ENCODE measurements around the gene GLOD4.
"Not testable (repeated sequence)": the region's sequence is repeated elsewhere in the genome, so short reads cannot be mapped to it uniquely, and the experiment has no call there.

GLOD4 gene

DNA sequence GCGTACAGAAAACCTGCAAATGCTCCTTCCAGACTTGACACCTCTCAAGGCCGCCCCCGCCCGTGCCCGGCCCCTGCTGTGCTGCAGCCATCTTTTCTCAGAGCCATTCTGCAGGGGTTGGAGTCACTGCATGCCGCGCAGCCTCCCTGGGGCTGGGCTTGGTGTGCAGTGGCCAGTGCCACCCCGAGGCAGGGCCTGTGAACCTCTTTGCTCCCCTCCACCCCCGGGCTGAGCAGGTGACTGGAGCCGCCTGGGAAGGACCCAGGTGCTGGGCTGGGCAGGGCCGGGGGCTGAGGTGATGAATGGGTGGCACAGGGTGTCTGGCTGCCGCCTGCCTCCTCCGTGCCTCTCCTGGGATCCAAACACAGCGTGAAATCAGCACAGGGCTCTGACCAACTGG is 20.4 kb upstream of the GLOD4 start:
- DNase-seq: no peak

DNA sequence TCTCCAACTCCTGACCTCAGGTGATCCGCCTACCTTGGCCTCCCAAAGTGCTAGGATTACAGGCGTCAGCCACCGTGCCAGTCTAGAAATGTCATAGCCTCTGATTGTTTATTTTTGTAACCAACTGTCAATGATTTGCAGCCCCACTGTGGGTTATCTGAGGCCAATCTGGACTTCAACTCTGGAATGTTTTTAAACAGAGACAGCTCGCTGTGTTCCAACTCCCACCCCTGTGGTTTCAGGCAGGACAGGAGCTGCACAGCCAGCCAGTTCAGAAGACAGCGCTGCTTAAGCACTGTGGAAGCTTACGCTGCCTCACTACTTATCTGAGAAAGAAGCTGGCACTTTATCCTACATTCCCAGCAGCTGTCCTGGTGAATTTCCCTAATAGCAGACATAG is 19.6 kb upstream of the GLOD4 start:
- no peak for DNase-seq

DNA sequence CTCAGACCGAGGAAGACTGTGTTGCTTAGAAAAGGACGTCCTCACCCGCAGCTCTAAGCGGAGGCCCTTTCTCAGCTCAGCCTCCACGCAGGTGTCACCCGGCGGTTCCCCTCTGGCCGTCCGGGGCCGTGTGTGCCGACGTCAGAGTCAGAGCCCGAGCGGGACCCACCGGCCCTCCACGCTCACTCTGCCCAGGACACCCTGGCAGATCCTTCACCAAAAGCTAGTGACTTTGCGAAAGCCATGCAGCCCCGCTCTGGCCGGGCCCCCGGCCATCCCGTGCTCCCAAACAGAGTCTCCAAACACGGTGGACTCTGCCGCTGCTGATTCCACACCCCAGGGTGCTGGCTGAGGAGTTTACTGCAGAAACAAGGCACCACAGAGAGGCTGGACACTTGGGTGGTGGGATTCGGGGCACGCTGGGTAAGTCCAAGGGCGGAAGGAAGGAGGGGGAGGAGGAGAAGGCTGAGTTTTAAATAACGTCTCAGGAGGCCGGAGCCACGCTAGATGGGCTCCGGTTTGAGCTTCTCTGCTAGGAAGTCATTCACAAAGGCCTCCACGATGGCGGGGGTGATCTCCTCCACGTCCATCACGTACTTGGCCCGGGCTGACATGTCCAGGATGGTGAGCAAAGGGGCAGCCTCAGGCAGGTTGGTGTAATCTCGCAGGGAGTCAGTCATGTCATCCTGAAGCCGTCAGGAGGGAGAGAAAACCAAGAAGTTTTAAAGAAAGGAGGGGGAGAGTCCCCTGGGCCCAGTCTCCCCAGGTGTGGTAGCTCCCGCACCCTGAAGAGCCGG is 18.6 kb upstream of the GLOD4 start:
- no peak for DNase-seq

DNA sequence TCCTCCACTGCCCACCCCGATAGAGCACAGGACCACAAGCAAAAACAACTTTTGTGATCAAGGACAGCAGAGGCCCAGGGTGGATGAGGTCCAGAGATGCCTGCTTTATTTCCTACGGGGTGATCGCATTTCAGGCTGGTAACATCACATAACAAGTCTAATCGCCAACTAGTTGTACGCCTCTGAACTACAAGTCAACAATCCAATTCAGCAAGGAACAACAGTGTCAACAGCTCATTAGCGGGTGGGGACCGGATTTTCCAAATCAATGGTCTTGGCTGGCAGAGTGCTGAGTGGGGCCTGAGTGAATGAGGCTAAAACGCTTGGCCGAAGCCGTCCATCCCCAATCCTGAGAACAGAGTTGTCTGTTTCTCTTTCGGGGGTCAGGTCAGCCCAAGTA is 17.2 kb upstream of the GLOD4 start:
- no peak for DNase-seq

DNA sequence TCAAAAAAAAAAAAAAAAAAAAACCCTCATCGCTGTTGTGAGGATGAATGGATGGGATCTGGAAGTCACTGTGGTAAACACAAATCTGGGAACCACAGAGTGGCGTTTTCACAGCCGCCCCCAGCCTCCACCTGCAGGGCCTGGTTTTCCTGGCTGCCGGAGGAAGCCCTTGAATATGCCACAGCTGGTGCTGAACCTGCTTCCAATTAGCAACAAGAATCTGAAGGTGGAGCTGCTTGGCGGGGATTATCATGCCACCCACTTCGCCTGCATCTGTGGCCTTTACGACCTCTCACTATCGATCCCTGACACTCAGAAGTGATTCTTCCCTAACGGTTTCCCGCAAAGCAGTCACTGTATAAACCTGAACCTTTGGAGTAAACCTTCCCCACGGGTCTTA is 16.2 kb upstream of the GLOD4 start:
- DNase-seq: peak; percentile 18

DNA sequence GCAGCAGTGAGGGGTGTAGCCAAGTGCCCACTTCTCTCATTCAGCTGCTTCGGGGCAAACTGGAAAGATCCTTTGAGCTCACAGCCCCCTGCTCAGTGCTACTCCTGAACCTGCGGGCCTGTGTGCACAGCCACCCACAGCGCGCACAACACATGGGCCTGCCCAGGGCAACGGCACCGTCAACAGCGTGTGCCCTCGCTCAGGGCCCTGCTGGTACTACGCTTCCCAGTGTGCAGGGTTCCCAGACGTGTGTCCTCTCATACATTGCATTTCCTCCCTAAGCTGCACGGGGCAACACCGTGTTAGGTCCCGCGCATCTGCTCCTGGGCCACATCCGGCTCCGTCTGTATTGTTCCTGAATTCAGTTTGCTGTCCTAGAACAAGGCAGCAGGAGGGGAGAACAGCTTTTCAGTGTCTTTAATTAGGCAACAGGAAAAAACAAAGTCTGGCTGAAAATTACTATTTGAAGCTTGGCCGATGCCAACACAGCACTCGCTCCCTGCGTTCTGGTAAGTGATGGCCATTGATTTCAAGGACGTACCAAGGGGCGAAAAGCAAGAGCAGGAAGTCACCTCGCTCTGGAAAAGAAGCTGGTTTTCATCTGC is 15.3 kb upstream of the GLOD4 start:
- no peak for DNase-seq

DNA sequence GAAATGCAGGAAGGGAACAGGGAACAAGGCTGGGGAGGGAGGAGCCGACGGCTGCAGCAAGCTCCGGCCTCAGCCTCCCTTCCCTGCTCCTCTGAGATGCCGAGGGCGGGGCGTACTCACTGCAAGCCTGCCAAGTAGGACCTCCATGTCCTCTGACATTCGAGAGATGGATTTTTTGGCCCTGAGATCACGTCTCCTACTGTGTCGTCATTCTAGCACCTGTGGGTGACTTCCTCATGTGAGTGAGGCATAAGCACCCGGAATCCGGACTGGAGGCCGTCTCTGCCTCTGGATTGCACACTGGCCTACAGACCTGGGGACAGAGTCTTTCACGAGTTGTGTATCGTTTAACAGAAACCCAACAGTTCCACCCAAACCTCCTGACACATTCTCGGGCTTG is 14.5 kb upstream of the GLOD4 start:
- no peak for DNase-seq

DNA sequence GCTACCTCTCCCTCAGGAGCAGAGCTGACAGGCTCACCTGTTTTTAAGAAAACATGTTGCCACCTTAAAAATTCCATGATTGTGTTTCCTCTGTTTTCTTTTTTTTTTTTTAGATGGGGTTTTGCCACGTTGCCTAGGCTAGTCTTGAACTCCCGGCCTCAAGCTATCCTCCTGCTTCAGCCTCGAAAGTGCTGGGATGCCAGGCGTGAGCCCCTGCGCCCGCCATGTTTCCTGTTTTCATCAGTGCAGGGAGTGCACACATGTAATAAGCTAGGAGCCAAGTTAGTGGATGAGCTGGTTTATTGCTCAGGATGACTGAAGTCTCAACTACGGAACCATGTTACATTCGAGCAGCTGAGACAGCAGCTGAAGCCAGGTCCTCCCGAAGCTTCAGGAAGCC is 13.6 kb upstream of the GLOD4 start:
- DNase-seq: no peak

DNA sequence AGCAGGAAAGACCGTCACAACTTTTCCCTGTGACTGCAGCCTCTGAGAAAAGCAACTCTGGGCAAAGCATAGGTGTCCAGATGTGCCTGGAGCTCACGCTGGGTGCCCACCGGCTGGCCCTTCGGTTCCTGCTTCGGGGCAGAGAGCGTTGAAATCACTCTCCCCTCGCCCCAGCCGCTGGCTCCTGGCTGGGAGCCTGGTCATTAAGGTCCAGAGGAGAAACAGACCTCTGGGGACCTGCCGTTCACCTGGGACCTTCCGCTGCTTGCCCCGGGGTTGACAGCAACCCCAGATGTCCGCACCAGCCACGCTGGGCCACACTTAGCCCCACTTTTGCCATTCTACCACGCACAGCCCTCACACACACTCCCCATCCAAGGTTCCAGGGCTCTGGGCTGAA is 13.2 kb upstream of the GLOD4 start:
- DNase-seq: no peak

DNA sequence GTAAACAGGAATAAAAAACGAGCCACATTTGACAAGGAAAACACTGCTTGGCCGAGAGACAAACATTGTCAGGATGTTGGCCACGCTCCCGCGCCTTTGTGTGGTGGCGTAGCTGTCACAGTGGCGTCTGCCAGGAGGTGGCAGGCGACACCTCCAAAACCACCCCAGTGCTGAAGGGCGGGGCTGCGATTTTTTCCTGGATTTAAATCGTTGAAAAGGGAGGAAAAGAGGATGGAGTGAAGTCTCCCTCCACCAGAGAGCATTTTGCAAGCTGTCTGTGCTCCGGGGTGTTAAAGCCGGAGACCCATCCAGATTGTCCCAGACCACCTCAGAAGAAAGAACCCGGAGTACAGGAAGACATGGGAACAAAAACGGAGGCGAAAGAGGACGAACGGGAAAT is 12.8 kb upstream of the GLOD4 start:
- DNase-seq: no peak

DNA sequence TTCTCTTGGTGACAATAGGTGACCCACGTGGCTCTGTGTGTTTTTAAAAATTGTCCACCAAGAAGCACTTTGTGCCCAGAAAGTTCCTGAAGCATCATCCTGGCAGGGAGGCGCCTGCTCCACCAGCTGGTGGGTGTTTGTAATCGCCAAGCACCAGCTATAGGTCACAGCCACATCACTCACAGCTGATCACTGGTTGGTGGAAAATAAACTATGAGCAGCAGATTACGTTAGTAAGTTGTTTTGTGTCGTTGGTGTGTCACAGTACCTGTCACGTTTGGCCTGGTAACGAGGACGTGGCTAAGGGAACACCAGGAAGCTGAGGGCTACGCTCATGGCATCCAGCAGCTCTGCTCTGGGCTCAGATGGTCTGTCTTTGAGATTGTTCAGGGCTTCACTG is 10.2 kb upstream of the GLOD4 start:
- DNase-seq: no peak

DNA sequence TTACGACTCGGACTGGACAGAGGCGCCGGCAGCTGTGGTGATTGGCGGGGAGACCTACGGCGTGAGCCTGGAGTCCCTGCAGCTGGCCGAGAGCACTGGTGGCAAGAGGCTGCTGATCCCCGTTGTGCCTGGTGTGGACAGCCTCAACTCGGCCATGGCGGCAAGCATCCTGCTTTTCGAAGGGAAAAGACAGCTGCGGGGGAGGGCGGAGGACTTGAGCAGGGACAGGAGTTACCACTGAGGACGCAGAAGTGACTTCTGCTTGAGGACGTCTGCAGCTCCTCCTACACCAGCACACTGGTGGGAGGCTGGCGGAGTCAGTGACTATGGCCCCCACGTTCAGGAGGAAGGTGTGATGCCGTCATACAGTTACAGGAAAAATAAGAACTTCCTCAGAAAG is 9.7 kb upstream of the GLOD4 start:
- DNase-seq: no peak

DNA sequence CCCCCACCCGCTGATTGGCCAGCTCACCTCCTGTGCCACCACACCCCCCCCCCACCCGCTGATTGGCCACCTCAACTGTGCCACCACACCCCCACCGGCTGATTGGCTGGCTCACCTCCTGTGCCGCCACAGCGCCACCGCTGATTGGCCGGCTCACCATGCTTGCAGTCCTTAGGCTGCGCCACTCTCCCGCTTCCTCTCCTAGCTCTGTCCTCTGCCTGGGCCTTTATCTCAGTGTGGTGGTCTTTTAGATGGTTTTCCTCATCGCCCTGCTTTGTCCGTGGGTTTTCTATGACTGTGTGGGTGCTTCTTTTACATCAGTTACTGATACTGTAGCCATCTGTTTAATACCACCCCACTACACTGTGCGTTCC is 8.8 kb upstream of the GLOD4 start:
- DNase-seq: not testable (repeated sequence)

DNA sequence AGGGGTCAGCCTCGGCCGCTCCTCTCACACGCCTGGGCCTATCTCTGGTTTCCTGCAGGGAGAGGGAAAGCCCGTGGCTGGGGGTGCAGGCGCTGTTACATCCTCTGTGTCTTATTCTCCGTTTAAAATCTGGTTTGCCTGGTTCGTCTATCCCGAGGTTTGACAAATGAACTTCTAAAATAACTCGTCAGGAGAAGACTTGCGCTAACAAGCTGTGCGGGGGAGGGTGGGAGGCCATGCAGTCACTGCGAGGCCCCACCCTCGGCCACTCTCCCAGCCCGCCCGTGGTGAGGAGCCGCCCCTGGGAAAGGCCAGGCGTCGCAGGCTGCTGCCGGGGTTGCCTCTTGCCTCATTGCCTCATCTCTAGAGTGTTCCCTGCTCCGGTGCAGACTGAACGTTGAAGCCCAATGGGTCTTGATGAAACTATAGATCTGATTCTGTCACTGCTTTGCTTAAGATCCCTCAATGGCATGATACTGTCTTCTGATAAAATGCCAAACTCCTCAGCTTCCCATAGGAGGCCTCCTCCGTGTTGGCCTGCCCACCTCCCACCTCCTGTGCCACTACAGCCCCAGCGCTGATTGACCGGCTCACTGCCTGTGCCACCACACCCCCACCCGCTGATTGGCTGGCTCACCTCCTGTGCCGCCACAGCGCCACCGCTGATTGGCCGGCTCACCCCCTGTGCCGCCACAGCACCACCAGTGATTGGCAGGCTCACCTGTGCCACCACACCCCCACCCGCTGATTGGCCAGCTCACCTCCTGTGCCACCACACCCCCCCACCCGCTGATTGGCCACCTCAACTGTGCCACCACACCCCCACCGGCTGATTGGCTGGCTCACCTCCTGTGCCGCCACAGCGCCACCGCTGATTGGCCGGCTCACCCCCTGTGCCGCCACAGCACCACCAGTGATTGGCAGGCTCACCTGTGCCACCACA is 8.1 kb upstream of the GLOD4 start:
- not testable (repeated sequence) for DNase-seq

DNA sequence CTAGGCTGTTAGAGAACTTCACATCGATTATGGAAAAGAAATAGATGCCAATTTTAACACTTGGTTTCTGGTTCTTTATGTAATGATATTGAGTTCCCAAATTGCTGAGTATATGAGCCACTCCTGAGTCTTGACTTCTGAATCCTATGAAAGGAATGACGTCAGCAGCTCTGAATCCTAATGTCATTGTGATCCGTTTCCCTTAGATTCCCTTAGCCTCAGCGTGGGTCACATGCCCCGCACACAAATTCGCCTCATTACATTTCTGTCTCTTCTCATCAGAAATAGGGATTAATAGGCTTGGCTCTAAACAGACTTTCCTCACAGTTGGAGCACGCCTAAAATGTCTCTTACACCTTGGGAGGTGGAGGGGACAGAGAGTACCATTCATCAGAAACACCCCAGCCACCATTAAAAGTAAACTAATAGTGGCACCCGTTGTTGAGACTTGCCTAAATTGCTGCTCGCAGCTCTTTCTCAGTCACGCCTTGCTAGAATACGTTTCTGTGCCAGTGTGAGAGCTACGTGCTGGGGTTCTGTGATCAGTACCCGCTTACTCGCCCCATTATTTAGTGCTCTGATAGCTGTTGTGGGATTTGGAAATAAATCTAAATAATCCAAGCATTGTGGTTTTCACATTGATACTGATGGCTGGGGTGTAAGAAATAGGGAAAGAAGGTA is 7.2 kb upstream of the GLOD4 start:
- DNase-seq: no peak

DNA sequence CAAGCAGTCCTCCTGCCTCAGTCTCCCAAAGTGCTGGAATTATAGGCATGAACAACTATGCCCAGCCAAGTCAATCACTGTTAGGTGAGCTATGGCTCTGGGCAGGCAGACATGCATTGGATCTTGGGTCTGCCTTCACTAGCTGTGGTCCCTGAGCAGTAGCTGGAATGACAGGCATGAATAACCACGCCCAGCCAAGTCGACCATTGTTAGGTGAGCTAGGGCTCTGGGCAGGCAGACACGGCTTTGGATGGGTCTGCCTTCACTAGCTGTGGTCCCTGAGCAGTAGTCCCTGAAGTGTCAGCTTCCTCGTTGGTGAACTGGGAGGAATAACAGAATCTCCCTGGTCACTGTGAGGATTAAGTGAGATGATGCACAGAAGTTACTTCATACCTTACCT is 6.5 kb upstream of the GLOD4 start:
- no peak for DNase-seq

DNA sequence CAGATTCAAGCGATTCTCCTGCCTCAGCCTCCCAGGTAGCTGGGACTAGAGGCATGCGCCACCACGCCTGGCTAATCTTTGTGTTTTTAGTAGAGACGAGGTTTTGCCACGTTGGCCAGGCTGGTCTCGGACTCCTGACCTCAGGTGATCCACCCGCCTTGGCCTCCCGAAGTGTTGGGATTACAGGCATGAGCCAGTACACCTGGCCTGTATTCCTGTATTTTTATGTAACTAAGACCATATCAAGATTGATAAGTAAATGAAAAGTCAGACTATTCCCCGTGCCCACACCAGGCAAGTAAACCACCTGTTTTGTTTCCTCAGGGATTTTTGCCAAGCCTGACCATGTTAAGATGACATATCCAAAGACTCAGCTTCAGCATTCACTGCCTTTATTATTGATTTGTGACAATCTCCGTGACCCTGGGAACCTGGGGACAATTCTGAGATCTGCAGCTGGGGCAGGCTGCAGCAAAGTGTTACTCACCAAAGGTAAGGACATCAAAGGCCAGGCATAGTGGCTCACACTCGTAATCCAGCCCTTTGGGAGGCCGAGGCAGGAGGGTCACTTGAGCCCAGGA is 5.7 kb upstream of the GLOD4 start:
- DNase-seq: no peak

DNA sequence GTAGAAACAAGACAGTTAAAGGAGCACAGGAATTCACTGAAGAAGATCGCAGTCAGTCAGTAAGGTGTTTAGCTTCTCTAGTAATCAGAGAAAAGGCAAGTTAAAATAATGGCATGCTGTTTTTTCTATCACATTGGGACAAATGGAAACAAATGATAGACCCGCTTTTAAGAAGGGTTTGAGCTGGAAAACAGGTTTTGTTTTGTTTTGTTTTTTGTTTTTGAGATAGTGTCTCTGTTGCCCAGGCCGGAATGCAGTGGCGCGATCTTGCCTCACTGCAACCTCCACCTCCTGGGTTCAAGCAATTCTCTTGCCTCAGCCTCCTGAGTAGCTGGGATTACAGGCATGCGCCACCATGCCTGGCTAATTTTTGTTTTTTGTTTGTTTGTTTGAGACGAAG is 3.8 kb upstream of the GLOD4 start:
- DNase-seq: not testable (repeated sequence)

DNA sequence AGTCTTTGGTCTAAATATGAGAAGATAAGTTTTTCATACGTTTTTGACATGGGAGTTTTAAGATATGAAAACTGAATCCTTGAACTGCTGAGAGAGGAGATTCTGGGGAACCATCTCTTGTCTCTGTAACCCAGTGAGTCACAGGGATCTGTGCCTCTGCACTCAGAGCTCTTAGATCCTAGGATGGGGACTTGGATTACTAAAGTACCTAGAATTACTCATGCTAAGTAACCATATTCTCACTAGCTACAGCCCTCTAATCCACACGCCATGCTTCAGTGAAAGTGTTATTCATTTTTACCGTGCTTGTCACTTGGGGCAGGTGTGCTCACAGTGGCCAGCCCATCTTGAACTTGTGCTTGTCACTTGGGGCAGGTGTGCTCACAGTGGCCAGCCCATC is 2.1 kb upstream of the GLOD4 start:
- DNase-seq: no peak

DNA sequence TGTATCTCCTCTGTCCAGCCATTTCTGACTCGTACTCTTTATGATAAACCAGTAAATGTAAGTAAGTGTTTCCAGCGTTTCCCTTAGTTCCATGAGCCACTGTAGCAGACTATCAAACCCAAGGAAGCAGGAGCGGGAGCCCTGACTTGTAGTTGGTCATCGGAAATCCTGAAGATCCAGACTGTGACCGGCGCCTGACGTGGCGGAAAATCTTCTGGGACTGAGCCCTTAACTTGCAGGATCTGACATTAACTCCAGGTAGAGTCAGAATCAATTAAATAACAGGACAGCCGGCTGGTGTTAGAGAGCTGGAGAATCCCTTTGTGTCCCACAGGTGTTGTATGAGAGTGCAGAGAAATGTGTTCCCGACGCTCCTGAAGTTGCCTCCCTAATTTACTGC is 4.0 kb downstream of the GLOD4 start:
- DNase-seq: no peak

DNA sequence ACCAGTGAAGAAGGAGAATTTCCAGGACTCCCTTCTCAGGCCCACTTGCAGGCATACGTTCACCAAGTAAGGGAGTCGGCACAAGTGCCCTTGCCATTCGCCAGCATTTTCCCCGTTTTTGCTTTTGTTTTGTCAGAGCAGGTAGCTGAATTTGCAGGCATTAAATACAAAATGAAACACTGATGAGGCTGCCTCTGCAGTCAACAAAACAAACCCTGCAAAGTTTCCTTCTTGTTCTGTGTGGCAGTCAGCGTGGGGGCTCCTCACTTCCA is 7.8 kb downstream of the GLOD4 start:
- no peak for DNase-seq

DNA sequence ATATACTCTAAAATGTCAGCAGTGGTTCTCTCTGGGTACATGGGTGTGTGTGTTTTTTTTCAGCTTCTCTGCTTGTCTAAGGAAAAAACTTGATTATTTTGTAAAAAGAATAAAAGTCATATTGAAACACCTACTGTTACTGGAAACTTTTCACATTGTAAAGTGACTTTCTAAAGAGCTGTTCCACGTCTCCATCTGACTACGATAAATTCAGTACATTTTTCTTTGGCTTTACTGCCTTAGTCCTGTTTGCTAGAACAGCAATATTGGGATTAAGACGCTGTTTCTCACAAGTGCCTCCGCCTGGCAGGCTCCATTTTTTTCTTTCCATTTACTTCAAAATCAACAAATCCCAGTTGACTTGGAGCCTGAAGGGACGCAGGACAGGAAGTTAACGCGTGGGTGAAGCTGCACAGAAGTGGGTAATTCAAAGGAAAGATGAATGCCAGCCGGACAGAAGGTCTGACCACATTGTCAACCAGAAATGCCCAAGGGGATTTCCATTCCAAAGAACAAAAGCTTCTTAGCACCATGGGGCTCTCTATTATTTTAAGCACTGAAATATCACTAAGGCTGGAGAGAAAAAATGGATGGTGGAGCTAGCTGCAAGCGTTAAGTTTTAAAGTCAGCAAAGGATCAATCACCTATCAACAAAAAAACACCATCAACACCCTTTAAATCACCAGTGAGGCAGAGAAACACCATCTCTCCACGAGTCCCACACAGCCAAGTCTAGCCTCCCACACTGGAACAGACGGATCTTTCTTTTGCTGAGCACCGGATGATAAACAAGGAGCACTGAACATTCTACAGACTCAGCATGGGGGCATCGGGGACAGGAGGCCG is 8.4 kb downstream of the GLOD4 start:
- no peak for DNase-seq

All from DMS79 (cell line).